Measurements from ENCODE around the gene HK2. TPM values are rescaled to one million over a fixed set of nuclear protein-coding genes. Genes with fewer than 3 reads are reported as not detected.
A peak's percentile ranks its signal among the peaks of the same experiment; 100 is the strongest.

The HK2 gene
- total RNA-seq, 4 donors from 2014 or later = 9.3 to 24.4 (median 15.1) TPM

- no peak overlapping the region for H3K4me3 ChIP-seq
- no peak overlapping the region for H3K27ac ChIP-seq
- H3K4me1 ChIP-seq = peaks cover 16% of the 10 kb centered on the region
Observed at GRCh38 chr2:74865770-74866674, 32.1 kb downstream of the HK2 start.

GRCh38 chr2:74867841-74868658 lies 34.1 kb downstream of the HK2 start:
- peaks cover 10% of the 10 kb centered on the region for H3K4me1 ChIP-seq
- no peak overlapping the region for H3K27ac ChIP-seq
- peak in 1 of 2 donors; percentile 33 for DNase-seq (ENCODE audit: low spot score in 2 of 2)
- H3K9me3 ChIP-seq = no peaks in the 10 kb centered on the region
- no peak overlapping the region for H3K4me3 ChIP-seq
- WGBS = 76% methylated on average over 14 of the region's 14 CpGs
- TF ChIP-seq EP300 (IDR thresholded peaks at IDR 0.05) (no peak), CTCF (IDR thresholded peaks at IDR 0.05) (no peak), POLR2AphosphoS5 (IDR thresholded peaks at IDR 0.05) (no peak), POLR2A (IDR thresholded peaks at IDR 0.05) (no peak)
- no peaks in the 10 kb centered on the region for H3K36me3 ChIP-seq
- no peaks in the 10 kb centered on the region for H3K27me3 ChIP-seq

More at GRCh38 chr2:74865770-74866674, 32.1 kb downstream of the HK2 start:
- TF ChIP-seq POLR2AphosphoS5 (IDR thresholded peaks at IDR 0.05) (no peak), POLR2A (IDR thresholded peaks at IDR 0.05) (no peak), CTCF (IDR thresholded peaks at IDR 0.05) (no peak), EP300 (IDR thresholded peaks at IDR 0.05) (no peak)
- no peaks in the 10 kb centered on the region for H3K27me3 ChIP-seq
- no peaks in the 10 kb centered on the region for H3K9me3 ChIP-seq
- WGBS = 92% methylated on average over 14 of the region's 15 CpGs
- DNase-seq (ENCODE audit: low spot score in 2 of 2) = no peak
- H3K36me3 ChIP-seq = no peaks in the 10 kb centered on the region

- Histone ChIP-seq H3K27me3 (no peaks in the 10 kb centered on the region), H3K4me3 (no peak overlapping the region), H3K36me3 (no peaks in the 10 kb centered on the region), H3K4me1 (peaks cover 10% of the 10 kb centered on the region), H3K9me3 (no peaks in the 10 kb centered on the region), H3K27ac (no peak overlapping the region)
- no peak for DNase-seq (ENCODE audit: low spot score in 2 of 2)
- TF ChIP-seq POLR2AphosphoS5 (IDR thresholded peaks at IDR 0.05) (no peak), EP300 (IDR thresholded peaks at IDR 0.05) (no peak)
- WGBS = 90% methylated on average over 6 of the region's 6 CpGs
Observed at GRCh38 chr2:74869517-74869916, 35.6 kb downstream of the HK2 start.

GRCh38 chr2:74870951-74871350 lies 37.0 kb downstream of the HK2 start:
- H3K27ac ChIP-seq = no peak overlapping the region
- WGBS = 86% methylated on average over 4 of the region's 4 CpGs
- TF ChIP-seq EP300 (IDR thresholded peaks at IDR 0.05) = no peak
- TF ChIP-seq CTCF (IDR thresholded peaks at IDR 0.05) = no peak
- no peak for TF ChIP-seq POLR2A (IDR thresholded peaks at IDR 0.05)
- no peak for TF ChIP-seq POLR2AphosphoS5 (IDR thresholded peaks at IDR 0.05)
- peaks cover 8% of the 10 kb centered on the region for H3K4me1 ChIP-seq
- H3K9me3 ChIP-seq = no peaks in the 10 kb centered on the region
- no peaks in the 10 kb centered on the region for H3K27me3 ChIP-seq
- H3K4me3 ChIP-seq = no peak overlapping the region
- H3K36me3 ChIP-seq = no peaks in the 10 kb centered on the region
- no peak for DNase-seq (ENCODE audit: low spot score in 2 of 2)

GRCh38 chr2:74871414-74871813 lies 37.5 kb downstream of the HK2 start:
- TF ChIP-seq CTCF (IDR thresholded peaks at IDR 0.05) = no peak
- TF ChIP-seq EP300 (IDR thresholded peaks at IDR 0.05) = no peak
- no peak for TF ChIP-seq POLR2AphosphoS5 (IDR thresholded peaks at IDR 0.05)
- TF ChIP-seq POLR2A (IDR thresholded peaks at IDR 0.05) = no peak
- H3K36me3 ChIP-seq = no peaks in the 10 kb centered on the region
- 95% methylated on average over 6 of the region's 6 CpGs for WGBS
- H3K27ac ChIP-seq = no peak overlapping the region
- H3K4me1 ChIP-seq = peaks cover 10% of the 10 kb centered on the region
- DNase-seq (ENCODE audit: low spot score in 2 of 2) = no peak
- H3K9me3 ChIP-seq = no peaks in the 10 kb centered on the region
- no peak overlapping the region for H3K4me3 ChIP-seq
- H3K27me3 ChIP-seq = no peaks in the 10 kb centered on the region
